Activated T-cell treated with anti-CD3 and anti-CD28 coated beads, Interleukin-2, amount 50 U/mL, for 24 hours (primary cell): ENCODE results near the gene SLC28A3.

Experiments
- DNase-seq: peaks from one replicate; pipeline ENCODE4 v3.0.0-alpha.2; 2020
- H3K27ac Mint-ChIP-seq: 2 replicates; pipeline ENCODE4 v1.8.0; 2020; ENCODE audit warnings: mild to moderate bottlenecking, mixed read lengths
- H3K27me3 Mint-ChIP-seq: 2 replicates; pipeline ENCODE4 v1.8.0; 2020; ENCODE audit warnings: mixed read lengths
- H3K36me3 Mint-ChIP-seq: 2 replicates; pipeline ENCODE4 v1.8.0; 2020; ENCODE audit warnings: low read depth, mixed read lengths
- H3K4me1 Mint-ChIP-seq: 2 replicates; pipeline ENCODE4 v1.8.0; 2020; ENCODE audit warnings: low read depth, mixed read lengths
- H3K4me3 Mint-ChIP-seq: 2 replicates; pipeline ENCODE4 v1.8.0; 2020; ENCODE audit warnings: mild to moderate bottlenecking, moderate library complexity, mixed read lengths
- H3K9me3 Mint-ChIP-seq: 2 replicates; pipeline ENCODE4 v1.8.0; 2020; ENCODE audit warnings: mixed read lengths

SLC28A3 gene

GRCh38 chr9:84266087-84266561 lies 74.4 kb downstream of the SLC28A3 start:
- Mint-ChIP-seq H3K4me1 (peaks cover 12% of the 10 kb centered on the region), H3K9me3 (no peaks in the 10 kb centered on the region), H3K36me3 (no peaks in the 10 kb centered on the region), H3K4me3 (no peak overlapping the region), H3K27ac (no peak overlapping the region), H3K27me3 (peaks cover 17% of the 10 kb centered on the region)
- DNase-seq = no peak

- Mint-ChIP-seq H3K36me3 (no peaks in the 10 kb centered on the region), H3K4me3 (no peak overlapping the region), H3K9me3 (no peaks in the 10 kb centered on the region), H3K27ac (no peak overlapping the region), H3K4me1 (peaks cover 12% of the 10 kb centered on the region), H3K27me3 (peaks cover 6% of the 10 kb centered on the region)
- no peak for DNase-seq
Measured at GRCh38 chr9:84264307-84265029, 76.1 kb downstream of the SLC28A3 start.

DNA sequence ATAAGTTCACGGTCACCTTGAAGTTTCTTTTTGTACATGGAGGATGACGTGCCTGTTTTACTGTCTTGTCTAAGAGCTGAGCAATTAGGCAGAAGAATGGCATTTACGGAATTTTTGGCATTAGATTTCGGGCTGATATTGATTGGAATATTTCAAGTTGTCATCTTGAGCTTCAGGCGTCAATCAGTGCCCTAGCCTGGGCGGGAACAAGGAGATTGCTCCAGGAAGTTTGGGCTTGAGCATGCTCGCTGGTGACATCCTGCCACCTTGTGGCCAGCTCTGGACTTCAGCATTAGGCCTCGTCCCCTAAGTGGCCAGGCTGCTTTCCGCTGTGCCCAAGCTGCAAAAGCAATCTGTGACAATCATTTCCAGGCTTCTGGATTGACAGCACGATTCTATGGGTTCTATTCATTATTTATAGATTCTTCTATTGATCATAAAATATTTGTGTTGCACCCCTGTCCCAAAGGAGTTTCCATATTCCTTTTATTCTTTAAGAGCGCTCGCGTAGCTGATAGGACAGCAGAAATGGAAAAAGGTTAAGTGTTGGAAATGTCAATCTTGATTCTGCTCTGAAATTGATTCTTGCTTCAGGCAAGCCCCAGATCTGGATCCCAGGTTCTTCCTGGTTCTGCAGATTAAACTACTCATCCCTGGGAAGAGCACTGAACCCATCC lies 79.3 kb downstream of the SLC28A3 start:
- Mint-ChIP-seq H3K27ac (no peak overlapping the region), H3K36me3 (no peaks in the 10 kb centered on the region), H3K4me3 (no peak overlapping the region), H3K9me3 (no peaks in the 10 kb centered on the region), H3K27me3 (peaks cover 3% of the 10 kb centered on the region), H3K4me1 (peaks cover 7% of the 10 kb centered on the region)
- peak; percentile 68 for DNase-seq

DNA sequence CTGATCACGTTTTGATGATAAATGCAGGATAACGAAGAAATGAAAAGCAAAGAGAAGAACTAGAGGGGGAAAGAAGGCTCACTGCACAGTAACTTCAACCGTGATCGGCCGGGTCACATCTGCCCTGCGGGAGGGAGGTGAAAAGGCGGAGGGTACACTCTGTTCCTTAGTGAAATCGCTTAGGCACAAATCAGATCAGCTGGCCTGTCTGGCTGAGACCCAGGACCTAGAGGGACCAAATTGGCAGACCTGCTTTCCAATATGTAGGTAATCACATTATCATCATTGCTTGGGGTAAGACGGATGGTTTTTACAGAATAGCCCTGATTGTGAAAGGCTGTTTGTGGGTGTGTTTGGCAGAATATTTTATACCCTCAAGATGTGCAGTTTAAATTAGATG lies 82.2 kb downstream of the SLC28A3 start:
- Mint-ChIP-seq H3K9me3 (no peaks in the 10 kb centered on the region), H3K36me3 (no peaks in the 10 kb centered on the region), H3K27ac (no peak overlapping the region), H3K4me1 (peaks cover 3% of the 10 kb centered on the region), H3K4me3 (no peak overlapping the region), H3K27me3 (peaks cover 6% of the 10 kb centered on the region)
- no peak for DNase-seq

DNA sequence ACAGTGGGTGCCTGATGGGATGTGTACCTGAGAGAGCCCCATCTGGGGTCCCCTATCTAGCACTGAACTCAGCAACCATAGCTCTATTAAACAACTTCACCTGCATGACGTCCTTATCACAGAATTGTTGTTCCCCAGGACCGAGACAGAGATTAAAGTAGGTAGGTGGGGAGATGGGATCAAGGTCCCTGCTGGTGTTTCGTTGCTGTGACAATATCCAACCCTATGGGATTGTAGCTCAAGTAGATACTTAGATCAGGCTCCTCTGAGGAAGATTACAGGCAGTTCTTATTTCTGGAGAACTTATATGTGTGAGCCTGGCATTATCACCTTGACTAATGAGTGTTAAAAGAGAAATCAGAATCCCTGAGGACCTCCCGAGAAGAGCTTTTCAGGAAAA lies 84.9 kb downstream of the SLC28A3 start:
- H3K4me1 Mint-ChIP-seq = no peaks in the 10 kb centered on the region
- no peak overlapping the region for H3K4me3 Mint-ChIP-seq
- peaks cover 3% of the 10 kb centered on the region for H3K27me3 Mint-ChIP-seq
- DNase-seq = no peak
- no peak overlapping the region for H3K27ac Mint-ChIP-seq
- no peaks in the 10 kb centered on the region for H3K36me3 Mint-ChIP-seq
- H3K9me3 Mint-ChIP-seq = no peaks in the 10 kb centered on the region

DNA sequence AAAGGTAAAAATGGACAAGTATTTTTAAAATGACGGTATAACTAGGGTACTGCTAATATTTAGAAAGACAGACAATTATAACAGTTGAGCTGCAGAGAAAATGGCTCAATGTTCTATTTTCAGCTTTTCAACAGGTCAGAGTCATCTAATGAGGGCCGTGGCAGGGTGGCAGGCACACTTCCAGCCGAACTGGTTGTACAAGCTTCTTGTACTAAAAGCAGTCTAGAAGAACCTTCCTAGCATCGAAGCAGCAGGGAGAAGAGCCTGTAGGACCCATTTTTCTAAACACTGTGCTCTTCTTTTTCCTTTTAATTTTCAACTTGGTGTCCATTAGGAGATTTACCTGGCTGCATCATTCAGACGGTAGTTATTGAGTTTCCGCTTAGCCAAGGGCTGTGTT lies 85.6 kb downstream of the SLC28A3 start:
- Mint-ChIP-seq H3K4me1 (no peaks in the 10 kb centered on the region), H3K27ac (no peak overlapping the region), H3K9me3 (no peaks in the 10 kb centered on the region), H3K36me3 (no peaks in the 10 kb centered on the region), H3K4me3 (no peak overlapping the region), H3K27me3 (peaks cover 3% of the 10 kb centered on the region)
- DNase-seq = no peak

DNA sequence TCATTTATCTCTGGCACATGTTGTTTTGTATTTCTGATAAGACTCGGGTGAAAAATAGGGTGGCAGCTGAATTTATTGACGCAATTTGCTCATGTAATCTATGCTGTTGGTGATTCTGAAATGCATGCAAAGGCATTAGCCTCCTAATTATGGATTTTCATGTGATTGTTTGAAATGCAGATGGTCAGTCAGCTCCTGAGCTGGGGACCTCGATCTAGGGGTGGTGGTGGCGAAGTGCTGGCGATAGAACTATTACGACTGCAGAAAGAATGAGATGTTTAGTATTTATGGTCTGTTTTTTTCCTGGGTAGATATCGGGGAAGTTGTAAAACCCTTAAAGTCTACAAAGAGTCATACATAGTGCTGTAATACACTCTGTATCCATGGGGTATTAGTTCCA lies 88.6 kb downstream of the SLC28A3 start:
- H3K4me1 Mint-ChIP-seq = no peaks in the 10 kb centered on the region
- no peak for DNase-seq
- no peaks in the 10 kb centered on the region for H3K36me3 Mint-ChIP-seq
- peaks cover 7% of the 10 kb centered on the region for H3K27me3 Mint-ChIP-seq
- no peak overlapping the region for H3K27ac Mint-ChIP-seq
- H3K9me3 Mint-ChIP-seq = peaks cover 3% of the 10 kb centered on the region
- H3K4me3 Mint-ChIP-seq = no peak overlapping the region

DNA sequence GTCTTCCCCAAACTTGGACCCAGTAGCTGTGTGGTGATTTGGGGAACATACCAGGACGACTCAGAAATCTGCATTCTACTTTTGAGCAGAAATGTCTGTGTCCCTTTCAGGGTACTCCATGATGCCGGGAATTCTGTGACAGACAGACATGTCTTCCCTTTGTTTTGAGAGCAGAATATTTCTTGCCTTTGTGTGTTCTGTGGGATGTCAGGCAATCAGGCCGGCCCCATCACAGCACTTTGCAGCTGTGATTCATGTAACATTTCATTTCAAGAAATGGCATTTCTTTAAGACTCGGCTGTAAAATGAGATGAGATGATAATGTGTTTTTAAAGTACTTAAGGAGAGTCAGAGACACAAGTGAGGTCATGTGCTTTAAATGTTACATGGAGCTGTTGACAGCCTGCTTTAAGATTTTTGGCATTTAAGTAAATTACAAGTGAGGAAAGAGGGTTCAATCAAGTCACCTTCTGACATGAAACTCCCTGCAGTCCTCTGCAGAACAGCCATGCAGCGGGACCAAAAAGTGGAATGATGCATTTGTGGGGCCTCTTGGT lies 98.7 kb downstream of the SLC28A3 start:
- H3K27ac Mint-ChIP-seq = no peak overlapping the region
- no peak overlapping the region for H3K4me3 Mint-ChIP-seq
- H3K27me3 Mint-ChIP-seq = peaks cover 23% of the 10 kb centered on the region
- H3K4me1 Mint-ChIP-seq = no peaks in the 10 kb centered on the region
- no peak for DNase-seq
- no peaks in the 10 kb centered on the region for H3K9me3 Mint-ChIP-seq
- H3K36me3 Mint-ChIP-seq = no peaks in the 10 kb centered on the region

DNA sequence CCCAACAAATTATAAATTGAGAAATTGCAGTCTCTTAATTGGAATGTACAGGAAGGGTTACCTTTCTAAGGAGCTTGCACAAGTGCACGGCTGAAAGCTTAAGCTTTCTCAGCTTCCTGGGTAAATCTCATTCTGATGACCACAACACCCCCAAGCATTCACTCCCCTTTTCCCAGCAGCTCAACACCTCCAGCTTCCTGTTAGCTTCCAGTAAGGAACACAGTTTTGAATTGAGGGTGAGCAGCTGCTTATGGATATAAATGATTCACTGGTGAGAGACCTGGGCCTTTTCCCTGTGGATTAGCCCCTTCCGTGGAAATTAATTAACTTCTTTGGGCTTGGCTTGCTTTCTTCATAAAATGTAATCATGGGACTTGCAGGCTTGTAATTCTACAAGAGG lies 101.2 kb downstream of the SLC28A3 start:
- no peak for DNase-seq
- H3K36me3 Mint-ChIP-seq = no peaks in the 10 kb centered on the region

DNA sequence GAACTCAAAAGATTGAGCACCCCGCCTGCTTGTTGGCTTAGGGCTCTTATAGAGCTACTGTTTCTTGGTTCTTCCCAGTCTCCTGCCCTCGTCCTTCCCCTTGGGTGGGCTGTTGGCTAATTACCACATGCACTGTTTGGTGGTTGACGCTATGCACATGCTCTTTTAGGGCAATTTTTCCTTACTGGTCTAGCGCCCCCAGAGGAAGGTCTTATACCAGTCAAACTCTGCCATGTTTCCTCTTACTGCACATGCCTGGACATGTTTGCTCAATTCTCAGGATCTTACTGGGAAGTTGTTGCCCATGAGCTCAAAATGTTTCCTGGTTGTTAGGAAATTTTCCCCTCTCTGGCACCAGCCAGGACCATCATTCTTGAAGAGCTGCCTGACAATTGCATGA lies 101.9 kb downstream of the SLC28A3 start:
- no peaks in the 10 kb centered on the region for H3K4me1 Mint-ChIP-seq
- peaks cover 16% of the 10 kb centered on the region for H3K27me3 Mint-ChIP-seq
- no peaks in the 10 kb centered on the region for H3K9me3 Mint-ChIP-seq
- no peak for DNase-seq
- H3K4me3 Mint-ChIP-seq = no peak overlapping the region
- no peak overlapping the region for H3K27ac Mint-ChIP-seq
- H3K36me3 Mint-ChIP-seq = no peaks in the 10 kb centered on the region

More for the DNA sequence above, 101.2 kb downstream of the SLC28A3 start:
- peaks cover 19% of the 10 kb centered on the region for H3K27me3 Mint-ChIP-seq
- H3K4me1 Mint-ChIP-seq = no peaks in the 10 kb centered on the region
- no peaks in the 10 kb centered on the region for H3K9me3 Mint-ChIP-seq
- H3K4me3 Mint-ChIP-seq = no peak overlapping the region
- no peak overlapping the region for H3K27ac Mint-ChIP-seq

GRCh38 chr9:84235511-84235910 lies 105.0 kb downstream of the SLC28A3 start:
- Mint-ChIP-seq H3K36me3 (no peaks in the 10 kb centered on the region), H3K4me1 (no peaks in the 10 kb centered on the region), H3K9me3 (no peaks in the 10 kb centered on the region), H3K4me3 (no peak overlapping the region), H3K27ac (no peak overlapping the region), H3K27me3 (peaks cover 13% of the 10 kb centered on the region)
- no peak for DNase-seq

- no peak for DNase-seq
- Mint-ChIP-seq H3K36me3 (no peaks in the 10 kb centered on the region), H3K27me3 (no peaks in the 10 kb centered on the region), H3K9me3 (no peaks in the 10 kb centered on the region), H3K27ac (no peak overlapping the region), H3K4me3 (no peak overlapping the region), H3K4me1 (no peaks in the 10 kb centered on the region)
Measured at GRCh38 chr9:84230355-84231145, 110.0 kb downstream of the SLC28A3 start.

DNA sequence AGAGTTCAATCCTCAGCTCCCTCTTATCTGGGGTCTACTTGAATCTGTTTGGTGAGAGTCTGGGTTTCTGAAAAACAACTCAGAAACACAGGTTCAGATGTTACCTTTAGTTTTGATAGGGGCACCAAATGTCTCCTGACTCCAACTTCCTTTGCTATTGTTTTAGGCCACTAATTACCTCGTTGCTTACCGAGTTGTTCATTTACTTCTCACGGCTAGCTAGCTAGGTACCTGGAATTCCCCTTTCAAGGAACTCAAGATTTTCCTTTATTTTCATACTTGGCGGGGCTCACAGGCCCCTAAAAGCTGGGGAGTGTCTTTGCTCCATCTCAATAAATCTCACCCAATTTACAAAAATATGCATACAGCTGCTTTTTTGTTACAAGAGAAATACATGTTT lies 111.4 kb downstream of the SLC28A3 start:
- no peaks in the 10 kb centered on the region for H3K36me3 Mint-ChIP-seq
- H3K27me3 Mint-ChIP-seq = no peaks in the 10 kb centered on the region
- H3K4me3 Mint-ChIP-seq = no peak overlapping the region
- no peaks in the 10 kb centered on the region for H3K9me3 Mint-ChIP-seq
- no peak overlapping the region for H3K27ac Mint-ChIP-seq
- DNase-seq = no peak
- H3K4me1 Mint-ChIP-seq = no peaks in the 10 kb centered on the region

- H3K27me3 Mint-ChIP-seq = peaks cover 4% of the 10 kb centered on the region
- no peaks in the 10 kb centered on the region for H3K9me3 Mint-ChIP-seq
- H3K4me3 Mint-ChIP-seq = no peak overlapping the region
- no peaks in the 10 kb centered on the region for H3K4me1 Mint-ChIP-seq
- H3K27ac Mint-ChIP-seq = no peak overlapping the region
- DNase-seq = no peak
- no peaks in the 10 kb centered on the region for H3K36me3 Mint-ChIP-seq
Measured at GRCh38 chr9:84228130-84228720, 112.3 kb downstream of the SLC28A3 start.
